WTC11 (cell line): ENCODE results near the gene TMEM151B. TPM values are rescaled to one million over a fixed set of nuclear protein-coding genes. Genes with fewer than 3 reads are reported as not detected.

Experiments used
- ATAC-seq: fragments of 200-7000 bp; cut with Tn5 transposase; 2 replicates; pipeline ENCODE4 v1.10.0; 2021; ENCODE audit warnings: mild to moderate bottlenecking, moderate library complexity
- CTCF ChIA-PET: fragments of 300-600 bp; sonication (Branson Sonifier 250); formaldehyde crosslinking; loops from one replicate; lab custom pipeline; 2021; ENCODE audit warnings: antibody characterized with exemption; lab: Charles Lee
- POLR2A ChIA-PET: fragments of 350-600 bp; sonication (Branson Sonifier 250); formaldehyde crosslinking; loops from one replicate; lab custom pipeline; 2021; ENCODE audit warnings: antibody characterized with exemption; lab: Charles Lee
- DNase-seq: peaks from one replicate; pipeline ENCODE4 v3.0.0; 2021; ENCODE audit warnings: low spot score
- H3K27ac Mint-ChIP-seq: 2 replicates; pipeline ENCODE4 v1.8.0; 2021; ENCODE audit warnings: mixed read lengths
- H3K27me3 Mint-ChIP-seq: 2 replicates; pipeline ENCODE4 v1.8.0; 2021; ENCODE audit warnings: low read depth, mild to moderate bottlenecking, moderate library complexity, mixed read lengths
- H3K36me3 Mint-ChIP-seq: 2 replicates; pipeline ENCODE4 v1.8.0; 2021; ENCODE audit warnings: mixed read lengths
- H3K4me1 Mint-ChIP-seq: 2 replicates; pipeline ENCODE4 v1.8.0; 2022; ENCODE audit warnings: mixed read lengths
- H3K4me3 Mint-ChIP-seq: 2 replicates; pipeline ENCODE4 v1.8.0; 2021; ENCODE audit warnings: mild to moderate bottlenecking, moderate library complexity, mixed read lengths
- H3K9me3 Mint-ChIP-seq: 2 replicates; pipeline ENCODE4 v1.8.0; 2021; ENCODE audit warnings: mixed read lengths
- AFF4 ChIP-seq: sonication (generic); formaldehyde crosslinking; IDR thresholded peaks from 2 replicates; pipeline ENCODE4 v1.8.1; 2023; ENCODE audit warnings: mild to moderate bottlenecking, missing genetic modification reagents, borderline replicate concordance
- CBFB ChIP-seq: sonication (generic); formaldehyde crosslinking; IDR thresholded peaks from 2 replicates; pipeline ENCODE4 v1.8.1; 2022; ENCODE audit warnings: mild to moderate bottlenecking, low read depth, missing genetic modification reagents
- CREB1 ChIP-seq: sonication (generic); formaldehyde crosslinking; IDR thresholded peaks from 2 replicates; pipeline ENCODE4 v1.8.0; 2023; ENCODE audit warnings: mild to moderate bottlenecking, missing genetic modification reagents
- E2F4 ChIP-seq: sonication (generic); formaldehyde crosslinking; IDR thresholded peaks from 2 replicates; pipeline ENCODE4 v1.8.1; 2022; ENCODE audit warnings: low read depth, mild to moderate bottlenecking, moderate library complexity, missing genetic modification reagents, borderline replicate concordance
- ERG ChIP-seq: fragments of 250-450 bp; sonication (Bioruptor Pico); IDR thresholded peaks from 2 replicates; pipeline ENCODE4 v1.8.0; 2021; ENCODE audit warnings: mild to moderate bottlenecking
- ESRRA ChIP-seq: sonication (generic); formaldehyde crosslinking; IDR thresholded peaks from 2 replicates; pipeline ENCODE4 v1.8.1; 2022; ENCODE audit warnings: mild to moderate bottlenecking, missing genetic modification reagents, borderline replicate concordance
- FOXP1 ChIP-seq: sonication (generic); formaldehyde crosslinking; IDR thresholded peaks from 2 replicates; pipeline ENCODE4 v1.8.0; 2022; ENCODE audit warnings: missing genetic modification reagents, mild to moderate bottlenecking, moderate library complexity, borderline replicate concordance
- HMGXB4 ChIP-seq: sonication (generic); formaldehyde crosslinking; IDR thresholded peaks from 2 replicates; pipeline ENCODE4 v1.8.1; 2023; ENCODE audit warnings: mild to moderate bottlenecking, moderate library complexity, missing genetic modification reagents
- JUN ChIP-seq: sonication (generic); formaldehyde crosslinking; IDR thresholded peaks from 2 replicates; pipeline ENCODE4 v1.8.0; 2023; ENCODE audit warnings: mild to moderate bottlenecking, missing genetic modification reagents
- MYBL2 ChIP-seq: sonication (generic); formaldehyde crosslinking; IDR thresholded peaks from 2 replicates; pipeline ENCODE4 v1.8.1; 2023; ENCODE audit warnings: mild to moderate bottlenecking, moderate library complexity, missing genetic modification reagents
- NFATC4 ChIP-seq: fragments of 250-450 bp; sonication (Bioruptor Pico); IDR thresholded peaks from 2 replicates; pipeline ENCODE4 v1.9.0; 2021; ENCODE audit warnings: mild to moderate bottlenecking
- NR3C1 ChIP-seq: sonication (generic); formaldehyde crosslinking; conservative IDR thresholded peaks from 2 replicates; pipeline ENCODE4 v1.8.1; 2023; ENCODE audit warnings: low read depth, mild to moderate bottlenecking, missing genetic modification reagents
- PRRX2 ChIP-seq: fragments of 250-450 bp; sonication (Bioruptor Pico); IDR thresholded peaks from 2 replicates; pipeline ENCODE4 v1.8.0; 2021; ENCODE audit warnings: mild to moderate bottlenecking
- RELA ChIP-seq: sonication (generic); formaldehyde crosslinking; IDR thresholded peaks from 2 replicates; pipeline ENCODE4 v1.8.1; 2022; ENCODE audit warnings: missing genetic modification reagents, mild to moderate bottlenecking, borderline replicate concordance
- SMAD4 ChIP-seq: sonication (generic); formaldehyde crosslinking; IDR thresholded peaks from 2 replicates; pipeline ENCODE4 v1.8.0; 2022; ENCODE audit warnings: mild to moderate bottlenecking, missing genetic modification reagents
- SOX15 ChIP-seq: fragments of 250-450 bp; sonication (Bioruptor Pico); IDR thresholded peaks from 2 replicates; pipeline ENCODE4 v1.9.0; 2021; ENCODE audit warnings: mild to moderate bottlenecking
- TEAD4 ChIP-seq: sonication (generic); formaldehyde crosslinking; IDR thresholded peaks from 2 replicates; pipeline ENCODE4 v1.8.0; 2022; ENCODE audit warnings: mild to moderate bottlenecking, missing genetic modification reagents
- ZNF121 ChIP-seq: sonication (generic); formaldehyde crosslinking; IDR thresholded peaks from 2 replicates; pipeline ENCODE4 v1.8.0; 2023; ENCODE audit warnings: missing genetic modification reagents
- ZNF317 ChIP-seq: sonication (generic); formaldehyde crosslinking; IDR thresholded peaks from 2 replicates; pipeline ENCODE4 v1.8.1; 2023; ENCODE audit warnings: low read depth, mild to moderate bottlenecking, moderate library complexity, missing genetic modification reagents, borderline replicate concordance
- ZNF396 ChIP-seq: fragments of 250-450 bp; sonication (Bioruptor Pico); IDR thresholded peaks from 2 replicates; pipeline ENCODE4 v1.8.0; 2021; ENCODE audit warnings: mild to moderate bottlenecking, moderate library complexity, borderline replicate concordance
- ZNF416 ChIP-seq: fragments of 250-450 bp; sonication (Bioruptor Pico); IDR thresholded peaks from 2 replicates; pipeline ENCODE4 v1.9.0; 2021; ENCODE audit warnings: mild to moderate bottlenecking, inconsistent platforms
- ZNF532 ChIP-seq: fragments of 250-450 bp; sonication (Bioruptor Pico); IDR thresholded peaks from 2 replicates; pipeline ENCODE4 v1.9.0; 2021; ENCODE audit warnings: mild to moderate bottlenecking, borderline replicate concordance
- ZNF671 ChIP-seq: fragments of 250-450 bp; sonication (Bioruptor Pico); IDR thresholded peaks from 2 replicates; pipeline ENCODE4 v1.8.0; 2021; ENCODE audit warnings: mild to moderate bottlenecking
- total RNA-seq: library from RNA; stranded (reverse); gene quantifications from 3 replicates; pipeline ENCODE4 v1.2.3, GENCODE V29; 2021

Gene TMEM151B
- total RNA-seq, 1 experiment from 2014 or later = 5.5 TPM

- Mint-ChIP-seq H3K27me3 (peaks cover 8% of the 10 kb centered on the region), H3K36me3 (no peaks in the 10 kb centered on the region), H3K4me1 (peaks cover 25% of the 10 kb centered on the region), H3K27ac (no peak overlapping the region), H3K9me3 (no peaks in the 10 kb centered on the region), H3K4me3 (no peak overlapping the region)
- DNase-seq (no peak), ATAC-seq (no peak)
- POLR2A ChIA-PET = interaction anchor here (0.6 kb wide), 1 partner anchor 50 kb away, joined by 5 read pairs; no protein-coding TSS in a partner anchor
- no peak for TF ChIP-seq FOXP1
- TF ChIP-seq ESRRA (CRISPR knock-in tag) = no peak
- TF ChIP-seq CREB1 (CRISPR knock-in tag) = no peak
- no peak for TF ChIP-seq NFATC4
- TF ChIP-seq SOX15 (CRISPR knock-in tag) = no peak
- no peak for TF ChIP-seq RELA (CRISPR knock-in tag)
- TF ChIP-seq ERG = no peak
- no peak for TF ChIP-seq PRRX2 (CRISPR knock-in tag)
- no peak for TF ChIP-seq MYBL2
- TF ChIP-seq AFF4 (CRISPR knock-in tag) = no peak
- TF ChIP-seq ZNF121 (CRISPR knock-in tag) = no peak
- no peak for TF ChIP-seq JUN
- no peak for TF ChIP-seq TEAD4 (CRISPR knock-in tag)
- TF ChIP-seq NR3C1 (CRISPR knock-in tag) = no peak
- TF ChIP-seq E2F4 = no peak
- CTCF ChIA-PET = interaction anchor here (0.6 to 3.8 kb wide), 5 partner anchors 12 to 160 kb away, joined by 3 to 16 read pairs (median 4); partner anchors contain the start of gene AARS2
Observed at GRCh38 chr6:44333273-44333919, 63.1 kb downstream of the TMEM151B start.

- ChIA-PET POLR2A (no interaction called here), CTCF (interaction anchor here (1.0 to 3.8 kb wide), 3 partner anchors 21 to 66 kb away, joined by 3 to 16 read pairs (median 14); partner anchors contain the start of gene AARS2)
- Mint-ChIP-seq H3K36me3 (no peaks in the 10 kb centered on the region), H3K27me3 (peaks cover 3% of the 10 kb centered on the region), H3K4me3 (no peak overlapping the region), H3K27ac (no peak overlapping the region; the same call in 1 of the 2 replicates), H3K9me3 (no peaks in the 10 kb centered on the region), H3K4me1 (peaks cover 23% of the 10 kb centered on the region)
- ATAC-seq (no peak), DNase-seq (no peak)
- TF ChIP-seq ZNF396 (CRISPR knock-in tag) (no peak), CBFB (no peak), HMGXB4 (CRISPR knock-in tag) (no peak), SMAD4 (CRISPR knock-in tag) (no peak), ZNF671 (CRISPR knock-in tag) (no peak), ZNF416 (no peak), ZNF317 (CRISPR knock-in tag) (no peak), ZNF532 (CRISPR knock-in tag) (no peak), FOXP1 (no peak)
Observed at GRCh38 chr6:44333942-44334341, 63.7 kb downstream of the TMEM151B start.
